ENCODE results near the gene SAMD3. TPM values are rescaled to one million over a fixed set of nuclear protein-coding genes. Genes with fewer than 3 reads are reported as not detected.

The SAMD3 gene
- 0.19 and 0.64 TPM in 2 replicates for total RNA-seq (2014; rRNA removed; shearing (Covaris generic))

DNA sequence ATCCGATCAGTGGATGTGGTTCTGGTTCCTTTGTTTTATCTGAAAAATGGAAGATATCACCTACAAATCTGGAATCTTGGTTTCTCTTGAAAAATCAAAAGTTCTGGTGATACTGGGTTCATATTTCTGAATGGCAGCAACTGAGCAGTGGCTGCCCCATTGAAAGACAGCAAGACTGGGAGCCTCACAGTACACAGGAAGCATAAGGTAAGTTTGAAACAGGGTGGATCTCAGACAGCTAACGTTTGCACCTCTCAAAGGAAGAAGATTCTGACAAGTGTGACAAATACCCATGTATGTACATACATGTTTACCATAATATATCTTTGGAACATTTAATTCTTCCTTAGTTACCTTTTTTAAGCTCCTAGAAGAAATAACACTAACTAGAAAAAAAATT lies at the start of gene SAMD3:
TSS of gene SAMD3 (minus strand) at position 177 of the 400 bp plus-strand sequence. CDS start 7,678 bp downstream, outside the sequence.

Other genes with a start within 250 kb of the SAMD3 start
- gene L3MBTL3, start 204.4 kb downstream of the SAMD3 start, total RNA-seq (2014; rRNA removed; shearing (Covaris generic)), result 3.3 and 4.9 TPM in 2 replicates
- 0.75 and 1.1 TPM in 2 replicates for gene TMEM200A, start 143.1 kb upstream of the SAMD3 start, total RNA-seq (2014; rRNA removed; shearing (Covaris generic))